ENCODE results near the gene EME2. TPM values are rescaled to one million over a fixed set of nuclear protein-coding genes. Genes with fewer than 3 reads are reported as not detected.
A peak's percentile ranks its signal among the peaks of the same experiment; 100 is the strongest.

Gene EME2
- total RNA-seq, 4 donors from 2014 or later = 12.8 to 31.8 (median 22.0) TPM

DNA sequence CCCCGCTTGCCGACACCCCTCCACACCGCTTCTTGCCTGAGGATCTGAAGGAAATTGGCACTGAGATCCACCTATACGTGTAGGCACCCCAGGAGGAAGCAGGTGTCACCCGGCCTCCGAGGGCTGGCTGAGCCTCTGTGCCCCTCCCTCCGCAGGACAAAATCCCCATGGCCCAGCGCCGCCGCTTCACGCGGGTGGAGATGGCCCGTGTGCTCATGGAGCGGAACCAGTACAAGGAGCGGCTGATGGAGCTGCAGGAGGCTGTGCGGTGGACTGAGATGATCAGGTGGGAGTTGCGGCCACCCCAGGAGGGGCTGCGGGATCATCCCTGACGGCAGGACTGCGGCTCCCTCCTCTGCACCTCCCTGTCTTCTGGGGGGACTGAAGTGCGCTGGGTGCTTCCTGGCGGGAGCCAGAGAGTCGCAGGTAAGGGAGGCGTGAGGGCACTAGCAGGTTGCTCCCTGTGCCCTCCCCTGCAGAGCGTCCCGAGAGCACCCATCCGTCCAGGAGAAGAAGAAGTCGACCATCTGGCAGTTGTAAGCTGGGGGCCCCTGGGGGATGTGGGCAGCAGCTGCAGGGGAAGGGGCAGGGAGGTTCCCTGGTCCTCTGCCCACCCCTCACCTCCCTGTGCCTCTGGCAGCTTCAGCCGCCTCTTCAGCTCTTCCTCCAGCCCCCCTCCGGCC, 10.3 kb upstream of the EME2 start:
- no peak for DNase-seq
- Histone ChIP-seq H3K4me1 (no peaks in the 10 kb centered on the region), H3K36me3 (peaks cover 47 to 62% of the 10 kb centered on the region in 2 donors), H3K27me3 (no peaks in the 10 kb centered on the region), H3K4me3 (replicated peaks in 1 of 3) (no peak overlapping the region), H3K9me3 (no peaks in the 10 kb centered on the region), H3K27ac (no peak overlapping the region)
- WGBS, 2 donors = 80 to 85% methylated on average over 19 to 20 of the region's 30 CpGs
- TF ChIP-seq, protein P1, sequence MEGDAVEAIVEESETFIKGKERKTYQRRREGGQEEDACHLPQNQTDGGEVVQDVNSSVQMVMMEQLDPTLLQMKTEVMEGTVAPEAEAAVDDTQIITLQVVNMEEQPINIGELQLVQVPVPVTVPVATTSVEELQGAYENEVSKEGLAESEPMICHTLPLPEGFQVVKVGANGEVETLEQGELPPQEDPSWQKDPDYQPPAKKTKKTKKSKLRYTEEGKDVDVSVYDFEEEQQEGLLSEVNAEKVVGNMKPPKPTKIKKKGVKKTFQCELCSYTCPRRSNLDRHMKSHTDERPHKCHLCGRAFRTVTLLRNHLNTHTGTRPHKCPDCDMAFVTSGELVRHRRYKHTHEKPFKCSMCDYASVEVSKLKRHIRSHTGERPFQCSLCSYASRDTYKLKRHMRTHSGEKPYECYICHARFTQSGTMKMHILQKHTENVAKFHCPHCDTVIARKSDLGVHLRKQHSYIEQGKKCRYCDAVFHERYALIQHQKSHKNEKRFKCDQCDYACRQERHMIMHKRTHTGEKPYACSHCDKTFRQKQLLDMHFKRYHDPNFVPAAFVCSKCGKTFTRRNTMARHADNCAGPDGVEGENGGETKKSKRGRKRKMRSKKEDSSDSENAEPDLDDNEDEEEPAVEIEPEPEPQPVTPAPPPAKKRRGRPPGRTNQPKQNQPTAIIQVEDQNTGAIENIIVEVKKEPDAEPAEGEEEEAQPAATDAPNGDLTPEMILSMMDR (IDR thresholded peaks at IDR 0.05) = no peak
- TF ChIP-seq POLR2A (IDR thresholded peaks at IDR 0.05) = no peak
- intact Hi-C loops (cut with DNase I) = no loop called here

DNA sequence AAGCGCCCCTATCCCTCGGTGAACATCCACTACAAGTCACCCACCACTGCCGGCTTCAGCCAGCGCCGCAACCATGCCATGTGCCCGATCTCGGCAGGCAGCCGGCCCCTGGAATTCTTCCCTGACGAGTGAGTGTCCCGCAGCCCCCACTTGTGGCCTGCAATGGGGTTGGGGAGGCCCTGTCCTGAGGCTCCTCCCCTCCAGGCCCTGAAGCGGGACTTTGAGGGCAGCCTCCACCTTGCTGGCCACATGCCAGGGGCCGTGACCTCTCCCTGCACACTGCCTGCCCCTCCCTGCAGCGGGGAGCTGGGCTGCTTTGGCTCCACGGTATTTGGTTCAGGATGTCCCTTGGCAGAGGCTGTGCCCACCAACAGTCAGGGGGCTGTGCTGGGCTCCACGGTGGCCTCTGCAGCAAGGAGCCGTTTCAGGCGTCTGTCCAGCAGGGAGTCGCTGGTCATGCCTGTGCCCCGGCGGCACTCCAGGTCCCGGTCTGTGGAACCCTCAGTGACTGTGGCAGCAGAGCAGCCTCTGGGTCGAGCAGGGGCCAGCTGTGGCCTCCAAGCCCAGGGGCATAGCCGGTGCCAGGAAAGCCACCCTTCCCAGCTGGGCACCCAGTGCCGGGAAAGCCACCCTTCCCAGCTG, 9.6 kb upstream of the EME2 start:
- Histone ChIP-seq H3K27ac (no peak overlapping the region), H3K4me1 (no peaks in the 10 kb centered on the region), H3K9me3 (no peaks in the 10 kb centered on the region), H3K27me3 (no peaks in the 10 kb centered on the region), H3K4me3 (replicated peaks in 1 of 3) (no peak overlapping the region), H3K36me3 (peaks cover 53 to 67% of the 10 kb centered on the region in 2 donors)
- TF ChIP-seq POLR2A (IDR thresholded peaks at IDR 0.05) = no peak
- TF ChIP-seq, protein P1 (IDR thresholded peaks at IDR 0.05) = no peak
- WGBS, 2 donors = 91 to 93% methylated on average over 10 to 13 of the region's 24 CpGs
- intact Hi-C loops (cut with DNase I) = no loop called here
- no peak for DNase-seq

DNA sequence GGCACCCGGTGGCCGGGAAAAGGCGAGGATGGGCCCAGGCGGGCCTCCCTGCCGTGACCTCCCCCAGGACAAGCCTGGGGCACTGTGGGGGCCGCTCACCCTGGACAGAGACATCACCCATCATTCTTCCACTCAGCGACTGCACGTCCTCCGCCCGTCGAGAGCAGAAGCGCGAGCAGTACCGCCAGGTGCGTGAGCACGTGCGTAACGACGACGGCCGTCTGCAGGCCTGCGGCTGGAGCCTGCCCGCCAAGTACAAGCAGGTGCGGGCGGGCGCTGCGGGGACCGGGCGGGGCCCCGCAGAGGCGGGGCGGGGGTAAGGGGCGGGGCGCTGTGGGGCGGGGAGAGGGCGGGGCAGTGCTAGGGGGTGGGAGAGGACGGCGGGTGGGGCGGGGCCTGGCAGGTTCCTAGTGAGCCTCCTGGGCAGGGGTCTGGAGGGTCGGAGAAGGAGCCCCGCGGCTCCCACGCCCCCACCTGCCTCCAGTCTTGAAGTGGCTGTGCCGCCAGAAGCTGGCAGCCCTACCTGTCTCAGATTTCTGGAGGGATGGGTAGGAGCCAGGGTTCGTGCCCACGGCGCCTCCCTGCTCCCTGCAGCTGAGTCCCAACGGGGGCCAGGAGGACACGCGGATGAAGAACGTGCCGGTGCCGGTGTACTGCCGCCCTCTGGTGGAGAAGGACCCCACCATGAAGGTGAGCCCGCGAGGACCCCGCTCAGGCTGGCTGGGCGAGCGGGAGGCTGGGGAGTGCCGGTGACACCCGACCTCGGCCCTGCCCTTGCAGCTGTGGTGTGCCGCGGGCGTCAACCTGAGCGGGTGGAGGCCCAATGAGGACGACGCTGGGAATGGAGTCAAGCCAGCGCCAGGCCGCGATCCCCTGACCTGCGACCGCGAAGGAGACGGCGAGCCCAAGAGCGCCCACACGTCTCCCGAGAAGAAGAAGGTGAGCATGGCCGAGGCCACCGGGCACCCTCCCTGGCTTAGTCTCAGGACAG, 8.8 kb upstream of the EME2 start:
- Histone ChIP-seq H3K27ac (no peak overlapping the region), H3K4me1 (no peaks in the 10 kb centered on the region), H3K9me3 (no peaks in the 10 kb centered on the region), H3K27me3 (no peaks in the 10 kb centered on the region), H3K36me3 (peaks cover 55 to 71% of the 10 kb centered on the region in 2 donors), H3K4me3 (replicated peaks in 1 of 3) (no peak overlapping the region)
- intact Hi-C loops (cut with DNase I) = no loop called here
- no peak for DNase-seq
- TF ChIP-seq, protein P1 (IDR thresholded peaks at IDR 0.05) = peak in 1 of 6 experiments; percentile 8
- TF ChIP-seq POLR2A (IDR thresholded peaks at IDR 0.05) = no peak
- 93 to 95% methylated on average over 15 to 57 of the region's 81 CpGs for WGBS, 2 donors

DNA sequence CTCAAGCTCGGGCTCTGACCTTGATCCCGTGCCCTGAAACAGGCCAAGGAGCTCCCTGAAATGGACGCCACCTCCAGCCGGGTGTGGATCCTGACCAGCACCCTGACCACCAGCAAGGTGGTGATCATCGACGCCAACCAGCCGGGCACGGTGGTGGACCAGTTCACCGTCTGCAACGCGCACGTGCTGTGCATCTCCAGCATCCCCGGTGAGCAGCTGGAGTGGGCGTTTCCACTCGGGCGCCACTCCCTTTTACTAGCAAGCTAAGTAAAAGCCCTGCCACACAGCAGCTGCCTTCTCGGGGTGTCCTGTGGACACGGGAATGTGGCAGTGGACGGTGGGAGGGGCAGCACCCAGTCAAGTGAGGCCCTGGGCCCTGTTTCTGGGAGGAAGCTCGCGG, 7.6 kb upstream of the EME2 start:
- Histone ChIP-seq H3K27me3 (no peaks in the 10 kb centered on the region), H3K4me3 (replicated peaks in 1 of 3) (no peak overlapping the region), H3K9me3 (no peaks in the 10 kb centered on the region), H3K4me1 (peaks cover 0 to under 1% of the 10 kb centered on the region in 2 donors), H3K36me3 (peaks cover 55 to 70% of the 10 kb centered on the region in 2 donors), H3K27ac (no peak overlapping the region)
- TF ChIP-seq, protein P1 (IDR thresholded peaks at IDR 0.05) = no peak
- no peak for TF ChIP-seq POLR2A (IDR thresholded peaks at IDR 0.05)
- intact Hi-C loops (cut with DNase I) = no loop called here
- no peak for DNase-seq
- WGBS, 2 donors = 93 to 100% methylated on average over 10 to 21 of the region's 21 CpGs

All from thyroid gland (tissue), 4 donors.